GM19239 (cell line): ENCODE measurements around the gene L1CAM.
"Not testable (repeated sequence)": the region's sequence is repeated elsewhere in the genome, so short reads cannot be mapped to it uniquely, and the experiment has no call there.

Experiments
- DNase-seq: peaks from one replicate; pipeline ENCODE4 v3.0.0; 2011; ENCODE audit warnings: low spot score; ENCODE audit not compliant: insufficient read length
- FAIRE-seq: peaks from 2 replicates; lab custom pipeline; 2011; peaks lifted over from hg19 to GRCh38; lab: Jason Lieb, UNC

Gene L1CAM

DNA sequence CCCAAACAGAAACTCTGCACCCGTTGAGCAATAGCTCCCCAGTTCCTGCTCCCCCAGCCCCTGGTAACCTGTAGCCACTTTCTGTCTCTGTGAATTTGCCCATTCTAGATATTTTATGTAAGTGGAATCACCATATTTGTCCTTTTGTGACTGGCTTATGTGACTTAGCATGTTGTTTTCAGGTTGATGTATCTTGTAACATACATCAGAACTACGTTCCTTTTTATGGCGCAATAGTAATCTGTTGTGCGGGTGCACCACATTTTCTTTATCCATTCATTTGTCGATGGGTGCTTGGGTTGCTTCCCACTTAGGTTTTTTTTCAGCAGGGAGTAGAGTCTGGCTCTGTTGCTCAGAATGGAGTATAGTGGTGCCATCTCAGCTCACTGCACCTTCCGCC, 49.1 kb downstream of the L1CAM start:
- FAIRE-seq (no peak), DNase-seq (no peak)

DNA sequence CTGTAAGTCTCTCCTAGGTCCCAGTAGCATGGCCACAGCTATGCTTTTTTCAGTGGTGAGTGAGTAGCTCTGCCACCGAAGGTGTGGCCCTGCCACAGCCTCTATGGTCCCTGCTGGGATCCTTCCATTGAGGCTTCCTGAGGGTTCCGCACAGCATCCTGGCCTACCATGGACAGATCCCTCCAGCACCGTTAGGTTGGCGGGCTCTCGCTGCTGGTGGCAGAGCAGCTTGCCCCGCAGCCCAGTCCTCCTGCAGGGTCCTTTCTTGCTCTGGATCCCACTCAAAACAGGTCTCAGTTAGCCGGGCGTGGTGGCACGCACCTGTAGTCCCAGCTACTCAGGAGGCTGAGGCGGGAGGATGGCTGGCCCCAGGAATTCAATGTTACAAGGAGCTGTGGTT, 53.2 kb downstream of the L1CAM start:
- no peak for FAIRE-seq
- no peak for DNase-seq

GRCh38 chrX:153831429-153832150, 54.4 kb downstream of the L1CAM start:
- FAIRE-seq (no peak), DNase-seq (no peak)

- no peak for FAIRE-seq
Observed at GRCh38 chrX:153830640-153831428, 55.1 kb downstream of the L1CAM start.

DNA sequence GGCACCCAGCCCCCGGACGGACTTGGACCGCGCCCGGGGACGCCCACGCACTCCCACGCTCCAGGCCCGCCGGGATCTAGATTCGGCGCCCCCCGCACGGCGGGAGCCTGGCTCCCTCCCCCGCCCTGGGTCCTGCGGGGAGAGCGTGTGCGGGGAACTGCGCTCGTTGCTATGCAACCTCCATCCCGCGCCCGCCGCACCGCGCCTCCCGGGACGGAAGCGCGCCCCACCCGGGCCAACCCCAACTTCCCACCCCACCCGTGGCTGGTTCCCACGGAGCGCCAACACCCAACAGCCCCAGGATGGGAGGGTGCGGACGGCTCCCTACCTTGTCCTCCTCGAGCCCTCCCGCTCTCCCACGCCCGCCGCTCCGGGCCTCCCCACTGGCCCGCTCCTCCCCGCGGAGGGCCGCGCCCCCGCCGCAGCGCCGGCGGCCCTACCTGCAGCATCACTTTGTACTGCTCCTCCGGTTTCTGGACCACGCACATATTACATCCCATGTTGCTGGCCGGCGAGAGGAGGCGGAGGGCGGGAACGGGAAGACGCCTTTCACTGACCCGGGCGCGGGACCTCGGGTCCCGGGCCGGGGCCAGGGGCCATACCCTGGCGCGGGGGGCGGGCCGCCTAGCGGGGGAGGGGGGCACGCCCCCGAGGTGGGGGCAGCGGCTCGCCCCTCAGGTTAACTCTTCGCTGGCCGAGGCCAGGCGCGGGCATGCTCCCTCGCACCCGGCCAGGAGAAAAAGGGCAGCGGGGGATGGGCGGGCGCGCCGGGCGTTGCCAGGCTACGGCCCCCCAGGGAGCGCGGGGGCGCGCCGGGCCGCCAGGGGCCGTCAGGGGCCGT, 56.0 kb downstream of the L1CAM start, which contains the start of gene PDZD4:
Gene PDZD4 (minus strand): TSS at position 746 of the 841 bp plus-strand sequence. CDS start 246 bp downstream, at position 500.
- DNase-seq: no peak
- FAIRE-seq: no peak

More at GRCh38 chrX:153830640-153831428, 55.1 kb downstream of the L1CAM start:
- DNase-seq: no peak

DNA sequence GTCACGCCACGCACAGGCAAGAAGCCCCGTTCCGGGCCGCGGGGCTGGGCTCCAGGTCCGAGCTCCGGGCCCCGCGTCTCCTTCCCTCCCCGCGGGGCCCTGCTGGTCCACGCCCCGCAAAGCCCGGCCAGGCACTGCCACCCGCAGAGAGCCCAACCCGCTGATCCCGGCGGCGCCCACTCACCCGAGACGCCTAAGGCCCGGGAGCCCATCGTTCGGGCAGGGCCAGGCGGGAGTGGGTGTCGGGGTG, 56.5 kb downstream of the L1CAM start:
- FAIRE-seq (no peak), DNase-seq (no peak)

- no peak for DNase-seq
- no peak for FAIRE-seq
Observed at GRCh38 chrX:153828723-153829548, 57.0 kb downstream of the L1CAM start.

GRCh38 chrX:153828308-153828707, 57.7 kb downstream of the L1CAM start:
- no peak for FAIRE-seq
- DNase-seq: no peak

DNA sequence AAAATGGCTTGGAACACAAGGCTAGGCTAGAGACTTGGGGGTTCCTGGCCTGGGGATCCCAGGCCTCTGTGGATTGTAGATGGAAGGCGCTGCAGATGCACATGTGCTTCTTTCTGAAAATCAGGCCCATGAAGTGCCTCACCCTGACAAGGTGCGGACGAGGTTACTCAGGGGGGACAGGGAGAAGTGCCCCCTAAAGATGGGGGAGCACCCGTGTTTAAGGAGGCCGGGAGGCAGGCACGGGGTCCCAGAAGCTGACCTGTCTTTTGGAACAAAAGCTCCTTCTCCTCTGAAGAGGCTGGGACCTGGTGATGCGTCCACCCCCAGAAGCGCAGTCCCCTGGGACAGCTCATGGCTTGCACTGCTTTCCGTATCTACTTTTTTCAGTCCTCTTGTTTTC, 58.1 kb downstream of the L1CAM start:
- FAIRE-seq (no peak), DNase-seq (no peak)

DNA sequence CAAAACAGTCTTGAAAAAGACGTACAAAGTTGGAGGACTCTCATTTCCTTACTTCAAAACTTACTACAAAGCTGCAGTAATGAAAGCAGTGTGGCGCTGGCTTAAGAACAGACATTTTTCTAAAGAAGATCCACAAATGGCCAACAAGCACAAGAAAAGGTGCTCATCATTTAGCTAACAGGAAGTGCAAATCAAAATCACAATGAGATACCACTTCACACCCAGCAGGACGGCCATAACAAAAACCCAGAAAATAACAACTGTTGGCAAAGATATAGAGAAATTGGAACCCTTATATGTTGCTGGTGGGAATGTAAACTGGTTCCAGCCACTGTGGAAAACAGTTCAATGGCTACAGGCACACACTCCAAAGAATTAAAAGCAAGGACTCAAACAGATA, 59.0 kb downstream of the L1CAM start:
- DNase-seq: no peak
- peak; percentile 47 for FAIRE-seq

GRCh38 chrX:153825042-153825441, 60.9 kb downstream of the L1CAM start:
- DNase-seq (no peak), FAIRE-seq (no peak)

DNA sequence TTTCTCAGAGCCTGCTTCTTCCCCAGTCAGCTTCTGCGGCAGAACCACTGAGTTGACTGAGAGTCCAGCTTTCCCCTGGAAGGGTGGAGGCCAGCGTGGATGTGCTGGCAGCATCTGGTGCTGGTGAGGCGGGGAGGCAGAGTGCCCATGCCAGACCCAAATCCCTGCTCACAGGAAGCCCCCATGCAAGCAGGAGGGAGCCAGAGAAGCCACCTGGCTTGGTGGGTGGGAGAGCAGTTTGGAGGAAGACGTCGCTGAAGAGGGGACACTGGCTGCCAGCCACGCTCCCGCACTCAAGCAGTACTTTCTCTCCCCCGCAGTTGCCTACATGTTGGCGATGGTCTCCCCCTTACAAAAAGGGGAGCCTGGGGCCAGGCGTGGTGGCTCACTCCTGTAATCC, 61.6 kb downstream of the L1CAM start:
- no peak for DNase-seq
- no peak for FAIRE-seq

DNA sequence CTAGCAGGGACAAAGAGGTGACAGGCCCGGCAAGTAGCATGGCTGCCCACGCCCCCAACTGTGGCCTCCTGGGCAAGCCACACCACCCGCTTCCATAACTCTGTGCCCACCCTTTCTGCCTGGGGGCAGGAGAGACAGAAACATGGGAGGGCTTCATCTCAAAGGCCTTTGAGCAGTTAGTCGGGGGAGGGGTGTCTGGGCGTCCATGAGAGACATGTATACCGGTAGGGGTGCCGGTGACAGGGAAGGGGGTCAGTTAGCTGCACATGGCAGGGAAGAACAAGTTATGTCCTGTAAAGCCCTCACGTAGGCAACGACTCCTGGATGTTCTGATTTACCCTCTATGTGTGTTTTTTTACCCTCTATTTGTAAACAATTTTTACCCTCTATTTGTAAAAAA, 64.9 kb downstream of the L1CAM start:
- FAIRE-seq (no peak), DNase-seq (no peak)

- FAIRE-seq: no peak
- DNase-seq: no peak
Observed at GRCh38 chrX:153820601-153821000, 65.4 kb downstream of the L1CAM start.

GRCh38 chrX:153819384-153820040, 66.5 kb downstream of the L1CAM start:
- no peak for DNase-seq
- no peak for FAIRE-seq

DNA sequence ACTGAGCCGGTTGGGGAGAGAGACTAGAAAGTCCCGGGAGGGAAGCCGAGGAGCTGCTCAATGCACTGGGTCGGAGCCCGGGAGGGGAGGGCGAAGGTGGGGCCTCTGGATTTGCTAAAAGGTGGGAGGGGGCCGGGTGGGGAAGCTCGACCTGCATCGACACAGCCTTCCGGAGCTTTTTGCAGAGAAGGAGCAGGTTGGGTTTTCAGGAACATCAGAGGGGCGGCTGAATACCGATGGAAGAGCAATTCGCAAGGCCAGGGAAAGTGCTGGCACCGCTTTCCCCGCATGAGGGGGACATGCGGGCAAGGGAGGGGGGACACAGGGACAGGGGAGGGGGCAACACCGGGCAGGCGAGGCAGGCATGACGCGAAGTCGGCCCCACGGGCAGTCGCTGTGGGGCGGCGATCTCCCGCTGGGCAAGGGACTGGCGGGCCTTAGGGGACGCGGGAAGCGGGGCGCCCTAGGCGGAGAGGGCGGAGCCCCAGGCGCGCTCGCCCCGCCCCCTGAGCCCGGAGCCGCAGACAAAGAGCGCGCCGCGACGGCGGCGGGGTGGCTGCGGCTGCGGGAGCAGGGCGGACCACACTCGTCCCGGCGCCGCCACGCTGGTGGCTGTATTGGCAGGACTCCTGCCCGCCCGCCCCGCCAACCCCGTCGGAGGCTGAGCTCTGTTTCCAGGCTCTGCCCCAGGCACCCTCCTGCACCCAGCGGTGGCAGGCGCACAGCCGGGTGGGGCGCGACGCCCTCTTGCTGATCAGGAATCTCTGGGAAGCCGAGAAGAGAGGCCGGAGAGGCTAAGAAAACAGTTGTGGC, 67.2 kb downstream of the L1CAM start:
- DNase-seq: peak; percentile 50

DNA sequence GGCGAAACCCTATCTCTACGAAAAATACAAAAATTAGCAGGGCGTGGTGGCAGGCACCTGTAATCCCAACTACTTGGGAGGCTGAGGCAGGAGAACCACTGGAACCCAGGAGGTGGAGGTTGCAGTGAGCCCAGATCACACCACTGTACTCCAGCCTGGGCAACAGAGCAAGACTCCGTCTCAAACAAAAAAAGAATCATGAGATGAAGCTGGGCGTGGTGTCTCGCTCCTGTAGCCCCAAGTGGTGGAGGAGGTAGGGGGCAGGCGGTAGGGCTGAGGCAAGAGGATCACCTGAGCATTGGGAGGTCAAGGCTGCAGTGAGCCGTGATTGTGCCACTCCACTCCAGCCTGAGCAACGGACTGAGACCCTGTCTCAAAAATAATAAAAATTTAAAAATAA, 67.9 kb downstream of the L1CAM start:
- not testable (repeated sequence) for FAIRE-seq, DNase-seq

More for the DNA sequence above, 67.2 kb downstream of the L1CAM start:
- no peak for FAIRE-seq

GRCh38 chrX:153816831-153817690, 68.9 kb downstream of the L1CAM start:
- FAIRE-seq (no peak), DNase-seq (no peak)
